T1000 (cell line): Measurements from ENCODE around the gene PHLPP1.

Experiments
- DNase-seq: peaks from one replicate; lab custom pipeline; 2025; ENCODE audit warnings: mixed read lengths; lab: John Stamatoyannopoulos, UW

The PHLPP1 gene

DNA sequence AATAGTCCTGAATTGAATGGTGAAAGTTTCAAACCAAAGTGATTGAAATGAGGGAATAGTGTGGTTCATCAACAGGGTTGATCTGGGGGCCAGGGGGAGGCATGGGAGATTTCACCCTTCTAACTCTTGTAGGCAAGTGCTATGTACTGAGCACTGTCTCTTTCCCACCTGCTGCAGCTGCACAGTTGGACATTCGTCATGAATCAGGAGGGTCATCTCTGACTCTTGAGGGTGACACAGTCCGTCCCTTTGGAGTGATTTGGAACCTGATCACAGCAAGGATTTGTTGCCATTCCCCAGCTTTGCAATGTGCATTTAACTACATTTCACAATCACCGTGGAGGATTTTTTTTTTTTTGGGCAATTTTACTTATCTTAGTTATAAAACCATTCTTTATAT is 224.6 kb downstream of the PHLPP1 start:
- DNase-seq: no peak

DNA sequence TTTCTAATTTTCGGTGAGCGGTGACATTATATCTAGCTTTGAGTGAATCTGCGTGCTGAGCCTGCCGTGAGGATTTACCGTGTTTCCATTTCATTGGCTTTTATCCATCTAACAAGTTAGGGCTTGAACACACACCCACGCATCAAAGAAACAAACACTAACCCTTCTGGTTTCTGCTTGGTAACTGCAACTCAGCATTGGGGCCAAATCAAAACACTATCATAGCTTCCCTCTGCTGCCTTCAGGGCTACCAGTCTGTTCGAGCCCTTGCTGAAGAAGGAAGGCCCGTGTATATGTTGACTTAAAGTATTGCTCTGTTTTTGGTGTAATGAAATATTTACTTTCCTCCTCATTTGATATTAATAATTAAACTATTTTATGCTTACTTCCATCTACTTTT is 227.2 kb downstream of the PHLPP1 start:
- no peak for DNase-seq

DNA sequence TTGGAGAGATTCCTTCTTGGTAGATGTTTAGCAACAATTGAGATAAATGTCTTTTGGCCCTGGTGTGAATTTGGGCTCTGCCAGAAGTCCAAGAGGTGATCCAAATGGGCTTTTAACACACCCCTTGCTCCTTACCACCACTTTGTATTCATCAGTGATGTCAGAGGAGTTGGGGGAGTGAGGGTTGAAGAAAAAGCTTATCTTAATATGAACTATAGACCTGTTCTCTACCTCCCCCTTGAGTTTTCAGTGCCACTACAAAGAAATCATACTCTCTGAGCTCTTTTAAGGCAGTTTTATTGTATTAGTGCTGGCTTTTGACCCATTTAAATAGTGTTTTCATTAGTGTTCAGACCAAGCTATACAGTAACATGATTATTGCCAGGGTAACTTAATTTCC is 229.1 kb downstream of the PHLPP1 start:
- no peak for DNase-seq

DNA sequence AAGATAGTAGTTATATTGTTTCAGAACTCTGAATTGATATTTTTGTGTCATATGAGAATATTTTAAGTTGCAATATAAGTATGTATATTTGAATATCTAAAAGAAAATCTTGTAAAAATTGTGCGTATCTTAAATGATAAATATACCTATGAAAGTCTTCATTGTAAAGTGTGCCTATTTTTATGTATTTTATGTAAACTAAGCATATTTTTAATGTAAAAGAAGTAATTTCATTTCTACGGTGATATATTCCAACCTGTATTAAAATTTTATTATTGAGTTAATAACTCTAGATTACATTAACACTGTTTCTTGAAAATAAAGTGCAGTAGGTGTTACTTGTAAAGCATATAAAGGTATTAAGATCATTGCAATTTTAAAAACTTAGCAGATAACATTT is 233.4 kb downstream of the PHLPP1 start:
- no peak for DNase-seq

DNA sequence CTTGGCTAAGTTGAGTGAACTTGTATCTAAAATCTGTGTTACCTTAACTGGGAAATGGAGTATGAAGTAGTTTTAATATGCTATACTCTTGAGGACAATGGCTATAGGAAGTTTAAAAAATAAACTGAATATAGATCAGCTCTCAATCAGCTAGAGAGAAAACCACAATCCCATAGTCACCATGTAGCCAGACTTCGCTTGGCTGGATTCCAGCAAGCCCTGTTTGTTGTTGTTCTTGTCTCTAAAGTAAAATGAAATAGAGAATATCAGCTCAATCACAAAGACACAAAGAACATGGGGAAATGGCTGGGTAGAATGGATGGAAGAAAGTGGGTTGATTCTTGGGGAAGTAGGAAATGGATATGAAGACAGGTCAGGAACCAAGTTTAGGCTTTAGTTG is 234.9 kb downstream of the PHLPP1 start:
- no peak for DNase-seq

DNA sequence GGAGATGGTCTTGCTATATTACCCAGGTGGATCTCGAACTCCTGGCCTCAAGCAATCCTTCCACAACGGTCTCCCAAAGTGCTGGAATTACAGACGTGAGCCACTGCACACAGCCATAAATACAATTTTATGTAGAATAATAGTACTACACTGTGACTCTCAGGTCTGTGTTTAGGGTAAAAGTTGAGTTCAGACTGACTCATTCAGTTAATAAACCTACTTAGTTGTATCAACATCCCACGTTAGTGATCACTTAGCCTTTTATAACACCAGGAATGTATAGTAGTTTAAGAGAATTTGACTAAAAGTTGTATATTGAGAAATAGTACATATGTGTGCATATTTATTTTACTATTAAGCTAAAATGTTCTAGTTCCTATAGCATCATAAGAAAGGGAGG is 237.5 kb downstream of the PHLPP1 start:
- no peak for DNase-seq

DNA sequence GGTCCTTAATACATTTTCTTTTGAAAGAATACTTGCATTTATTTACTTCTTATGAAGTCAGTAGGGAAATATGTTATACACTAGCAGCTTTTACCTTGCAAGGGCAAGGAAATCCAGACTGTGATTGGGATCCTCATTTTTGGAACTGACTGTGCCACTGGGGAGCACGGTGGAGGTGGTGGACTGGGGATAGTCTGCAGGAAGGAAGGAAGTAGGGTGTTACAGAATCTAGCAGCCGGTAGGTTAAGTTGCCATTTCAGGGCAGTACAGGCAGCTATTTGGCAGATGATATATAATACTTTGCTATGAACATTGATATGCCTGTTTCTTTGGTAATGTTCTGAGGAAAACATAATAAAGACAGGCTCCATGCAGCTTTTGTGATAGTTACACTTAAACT is 238.3 kb downstream of the PHLPP1 start:
- no peak for DNase-seq

DNA sequence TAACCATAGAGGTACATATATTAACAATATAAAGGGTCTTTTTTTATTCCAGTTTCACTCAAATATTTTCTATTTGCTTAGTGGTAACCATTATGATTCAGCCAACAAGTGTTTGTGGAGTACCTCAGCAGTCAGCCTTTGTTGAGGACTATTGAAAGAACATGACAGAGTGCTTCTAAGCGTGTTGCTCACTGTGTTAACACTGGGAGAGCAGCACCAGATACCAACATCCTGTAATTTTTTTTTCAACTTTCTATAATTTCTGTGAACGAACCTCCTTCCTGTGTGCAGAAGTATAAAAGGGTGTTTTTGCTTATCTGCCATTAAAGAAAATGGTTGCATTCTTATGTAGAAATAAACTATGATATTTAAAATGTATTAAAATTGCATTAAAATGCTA is 239.0 kb downstream of the PHLPP1 start:
- no peak for DNase-seq

DNA sequence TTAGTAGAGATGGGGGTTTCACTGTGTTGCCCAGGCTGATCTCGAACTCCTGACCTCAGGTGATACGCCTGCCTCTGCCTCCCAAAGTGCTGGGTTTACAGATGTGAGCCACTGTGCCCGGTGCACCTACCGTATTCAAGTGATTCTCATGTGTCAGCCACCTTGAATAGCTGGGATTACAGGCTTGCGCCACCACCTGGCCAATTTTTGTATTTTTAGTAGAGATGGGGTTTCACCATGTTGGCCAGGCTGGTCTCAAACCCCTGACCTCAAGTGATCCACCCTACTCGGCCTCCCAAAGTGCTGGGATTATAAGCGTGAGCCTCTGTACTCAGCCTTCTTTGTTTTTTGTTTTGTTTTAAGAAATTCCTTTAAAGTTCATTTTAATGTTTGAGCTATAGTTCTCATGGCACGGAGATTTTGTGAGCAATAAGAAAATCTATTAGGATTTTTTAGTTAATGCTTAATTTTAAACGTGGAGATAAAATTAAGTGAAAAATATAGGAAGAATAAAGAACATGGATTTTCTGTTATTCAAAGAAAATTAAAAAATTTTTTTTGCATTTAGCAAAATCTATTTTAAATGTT is 242.6 kb downstream of the PHLPP1 start:
- DNase-seq: no peak

DNA sequence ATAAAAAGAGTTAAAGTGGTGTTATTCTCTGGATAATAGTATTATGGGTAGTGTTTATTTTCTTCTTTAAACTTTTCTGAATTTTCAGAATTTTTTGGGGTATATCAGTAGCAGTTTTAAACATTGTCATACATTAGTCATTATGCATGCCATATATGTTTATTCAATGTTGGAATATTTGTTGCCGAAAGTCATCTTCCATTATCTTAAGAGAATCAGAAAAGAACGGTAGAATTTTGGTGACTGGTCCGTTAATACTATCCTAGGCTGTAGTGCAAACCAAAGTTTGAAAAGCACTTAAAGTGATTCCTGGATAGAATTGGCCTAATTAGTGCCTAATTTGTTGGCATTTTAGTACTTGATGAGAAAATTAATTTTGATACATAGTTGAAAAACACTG is 244.1 kb downstream of the PHLPP1 start:
- DNase-seq: no peak

DNA sequence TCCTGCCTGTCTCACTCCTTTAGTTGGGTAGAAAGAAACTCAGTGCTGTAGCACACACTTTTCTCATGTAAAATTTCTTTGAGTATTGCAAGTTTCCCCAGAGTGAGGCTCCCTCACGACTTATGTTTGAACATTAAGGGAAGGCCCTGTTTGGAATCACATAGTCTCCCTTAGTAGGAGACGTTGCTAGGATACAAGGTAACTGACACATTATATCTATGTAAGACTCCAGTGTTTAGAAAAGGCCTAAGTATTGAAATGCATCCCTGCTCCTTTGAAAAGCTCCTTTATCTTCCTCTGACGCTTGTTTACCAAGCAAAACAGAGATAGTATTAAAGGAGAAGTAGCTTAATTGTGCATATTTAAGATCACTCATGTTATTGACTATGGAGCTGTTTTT is 248.2 kb downstream of the PHLPP1 start:
- no peak for DNase-seq

DNA sequence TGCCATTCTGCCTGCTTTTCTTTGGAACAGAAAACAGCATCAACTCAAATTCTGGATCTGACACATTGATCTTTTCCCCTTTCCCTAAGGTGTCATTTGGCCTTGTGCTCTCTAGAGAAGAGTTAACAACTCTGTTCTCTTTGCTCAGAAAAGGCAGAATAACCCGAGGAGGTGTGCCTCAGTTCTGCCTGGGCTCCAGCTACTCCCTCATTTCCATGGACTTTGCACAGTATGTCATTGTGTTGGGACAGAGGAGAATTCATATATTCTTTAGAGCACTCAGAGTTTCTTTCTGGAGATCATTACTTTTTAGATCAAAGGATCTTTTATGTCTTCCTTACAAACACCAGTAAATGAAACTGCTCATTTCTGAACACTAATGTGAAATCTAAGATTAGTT is 249.1 kb downstream of the PHLPP1 start:
- DNase-seq: no peak

DNA sequence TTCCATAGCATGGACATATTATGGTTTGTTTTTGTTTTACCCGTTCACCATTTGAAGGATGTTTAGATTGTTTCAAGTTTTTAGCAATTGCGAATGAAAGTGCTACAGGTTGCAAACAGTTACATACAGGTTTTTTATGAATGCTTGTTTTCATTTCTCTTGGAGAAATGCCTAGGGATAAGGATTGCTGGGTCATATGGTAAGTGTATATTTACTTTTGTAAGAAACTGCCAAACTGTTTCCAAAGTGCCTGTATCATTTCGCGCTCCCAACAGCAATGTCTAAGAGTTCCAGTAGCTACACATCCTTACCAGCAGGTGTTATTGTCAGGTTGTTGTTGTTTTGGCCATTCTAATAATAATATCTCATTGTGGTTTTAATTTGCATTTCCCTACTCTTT is 251.7 kb downstream of the PHLPP1 start:
- no peak for DNase-seq

DNA sequence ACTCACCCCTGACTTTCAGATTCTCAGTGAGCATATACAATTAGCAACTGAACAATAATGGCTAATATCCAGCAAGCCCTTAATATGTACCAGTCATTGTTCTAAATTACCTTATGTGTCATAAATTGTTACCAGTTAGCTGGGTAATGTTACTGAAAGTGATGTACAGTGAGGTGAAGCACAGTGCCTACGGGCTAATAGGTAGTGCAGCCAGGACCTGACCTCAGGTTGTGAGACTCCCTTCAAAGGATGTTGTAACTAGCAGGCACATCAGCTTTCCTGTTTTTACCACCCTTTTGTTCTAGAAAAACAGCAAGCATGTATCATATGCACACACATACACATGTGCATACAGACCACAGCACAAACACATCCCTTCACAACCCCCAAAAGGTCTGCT is 258.3 kb downstream of the PHLPP1 start:
- DNase-seq: no peak

DNA sequence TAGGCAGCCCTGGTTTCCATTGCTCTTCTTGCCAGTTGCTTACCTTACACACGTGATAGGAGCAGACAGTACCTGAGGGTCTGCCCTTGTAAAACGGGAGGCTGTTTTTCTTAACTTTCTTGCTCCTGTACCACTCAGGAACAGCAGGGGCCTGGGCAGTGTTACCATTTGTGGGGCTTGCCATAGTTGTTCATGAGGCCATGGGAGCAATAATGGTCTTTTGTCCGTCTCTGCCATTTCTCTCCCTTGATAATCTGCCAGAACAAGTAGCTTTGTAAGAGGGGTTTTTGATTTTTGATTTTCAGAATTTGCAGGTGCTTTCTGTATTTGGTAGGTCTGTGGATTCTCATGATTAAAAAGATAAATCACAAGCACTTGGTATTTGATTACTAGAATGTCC is 259.0 kb downstream of the PHLPP1 start:
- no peak for DNase-seq

DNA sequence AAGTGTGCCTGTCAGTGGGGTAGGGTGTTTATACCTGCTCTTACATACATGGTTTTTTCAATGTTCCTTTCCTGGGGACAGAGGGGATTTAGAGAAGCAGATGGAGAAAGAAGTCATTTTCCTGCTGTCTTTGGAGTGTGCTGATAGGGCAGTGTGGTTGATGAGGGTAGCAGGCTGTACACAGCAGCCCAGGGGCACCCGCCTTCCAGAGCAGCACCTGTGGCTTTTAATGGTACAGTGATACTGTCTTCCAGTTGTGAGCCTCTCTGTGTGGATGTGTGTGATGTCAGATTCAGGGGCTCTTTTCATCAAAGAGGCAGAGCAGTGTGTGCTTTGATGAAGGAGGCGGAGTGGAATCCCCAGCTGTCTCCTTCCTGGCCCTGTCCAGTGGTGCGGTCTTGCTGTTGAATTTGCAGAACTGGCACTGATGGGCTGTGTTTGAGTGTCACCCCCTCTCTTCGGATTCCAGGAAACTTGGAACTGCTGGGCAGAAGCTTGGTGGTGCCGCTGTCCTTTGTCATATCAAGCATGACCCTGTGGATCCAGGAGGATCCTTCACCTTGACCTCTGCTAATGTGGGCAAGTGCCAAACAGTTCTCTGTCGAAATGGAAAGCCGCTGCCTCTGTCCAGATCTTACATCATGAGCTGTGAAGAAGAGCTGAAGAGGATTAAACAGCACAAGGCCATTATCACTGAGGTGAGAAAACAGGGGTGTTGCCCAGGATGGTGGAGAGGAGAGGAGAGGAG is 259.8 kb downstream of the PHLPP1 start:
- no peak for DNase-seq

DNA sequence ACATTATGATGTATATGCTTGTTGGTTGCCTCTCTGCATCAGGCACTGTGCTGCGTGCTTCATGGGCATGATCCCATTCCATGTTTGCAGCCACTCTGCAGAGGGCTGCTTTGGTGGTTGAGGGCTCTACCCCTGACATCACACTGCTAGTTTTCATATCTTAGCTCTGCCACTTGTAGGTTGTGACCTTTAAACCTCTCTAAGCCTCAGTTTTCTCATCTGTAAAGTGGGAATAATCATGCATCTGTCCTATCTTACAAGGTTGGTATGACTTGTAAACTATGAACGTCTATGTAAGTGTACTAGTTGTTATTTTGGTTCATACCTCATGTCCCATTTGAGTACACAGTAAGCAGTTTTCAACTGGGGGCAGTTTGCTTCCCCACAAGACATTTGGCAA is 260.4 kb downstream of the PHLPP1 start:
- no peak for DNase-seq

DNA sequence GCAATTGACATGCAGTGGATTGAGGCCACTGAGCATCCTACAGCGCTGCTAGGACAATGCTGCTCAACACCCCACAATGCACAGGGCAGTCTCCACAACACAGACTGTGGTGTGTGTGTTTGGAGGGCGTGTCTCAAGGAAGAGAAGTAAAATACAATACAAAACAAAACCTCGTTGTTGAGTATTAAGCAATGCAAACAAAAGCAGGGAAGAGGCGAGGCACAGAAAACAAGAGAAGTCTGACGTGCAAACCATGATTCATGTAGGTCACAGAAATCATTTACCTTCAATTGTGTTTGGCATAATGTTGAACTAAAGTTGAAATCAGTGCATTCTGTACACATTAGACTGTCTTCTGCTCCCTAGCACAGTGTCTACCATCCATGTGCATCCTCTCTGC is 260.9 kb downstream of the PHLPP1 start:
- no peak for DNase-seq

DNA sequence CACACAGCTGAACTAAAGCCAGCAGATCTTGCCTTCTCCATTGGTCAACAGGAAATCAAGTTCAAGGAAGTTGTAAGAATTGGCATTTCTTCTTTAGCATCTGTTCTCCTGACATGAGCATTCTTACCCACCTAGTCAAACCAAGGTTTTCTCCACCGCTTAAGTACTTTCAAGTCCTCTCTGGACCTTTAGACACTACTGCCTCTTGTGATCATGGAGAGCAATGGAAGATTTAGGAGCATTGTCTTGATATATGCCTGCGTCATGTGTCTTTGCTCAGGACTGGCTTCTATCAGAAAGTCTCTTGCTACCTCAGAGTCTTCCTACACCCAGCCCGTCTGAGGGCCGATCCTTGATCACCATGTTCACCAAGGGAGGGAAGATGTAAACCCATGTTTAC is 262.2 kb downstream of the PHLPP1 start:
- no peak for DNase-seq

DNA sequence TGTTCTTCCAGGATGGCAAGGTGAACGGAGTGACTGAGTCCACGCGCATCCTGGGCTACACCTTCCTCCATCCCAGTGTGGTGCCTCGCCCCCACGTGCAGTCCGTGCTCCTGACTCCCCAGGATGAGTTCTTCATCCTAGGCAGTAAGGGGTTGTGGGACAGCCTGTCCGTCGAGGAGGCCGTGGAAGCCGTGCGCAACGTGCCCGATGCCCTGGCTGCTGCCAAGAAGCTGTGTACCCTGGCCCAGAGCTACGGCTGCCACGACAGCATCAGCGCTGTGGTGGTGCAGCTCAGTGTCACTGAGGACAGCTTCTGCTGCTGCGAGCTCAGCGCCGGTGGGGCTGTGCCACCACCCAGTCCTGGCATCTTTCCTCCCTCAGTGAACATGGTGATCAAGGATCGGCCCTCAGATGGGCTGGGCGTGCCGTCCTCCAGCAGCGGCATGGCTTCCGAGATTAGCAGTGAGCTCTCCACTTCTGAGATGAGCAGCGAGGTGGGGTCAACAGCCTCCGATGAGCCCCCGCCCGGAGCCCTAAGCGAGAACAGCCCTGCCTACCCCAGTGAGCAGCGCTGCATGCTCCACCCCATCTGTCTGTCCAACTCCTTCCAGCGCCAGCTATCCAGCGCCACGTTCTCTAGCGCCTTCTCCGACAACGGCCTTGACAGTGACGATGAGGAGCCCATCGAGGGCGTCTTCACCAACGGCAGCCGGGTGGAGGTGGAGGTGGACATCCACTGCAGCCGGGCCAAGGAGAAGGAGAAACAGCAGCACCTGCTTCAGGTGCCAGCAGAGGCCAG is 263.1 kb downstream of the PHLPP1 start:
- no peak for DNase-seq

DNA sequence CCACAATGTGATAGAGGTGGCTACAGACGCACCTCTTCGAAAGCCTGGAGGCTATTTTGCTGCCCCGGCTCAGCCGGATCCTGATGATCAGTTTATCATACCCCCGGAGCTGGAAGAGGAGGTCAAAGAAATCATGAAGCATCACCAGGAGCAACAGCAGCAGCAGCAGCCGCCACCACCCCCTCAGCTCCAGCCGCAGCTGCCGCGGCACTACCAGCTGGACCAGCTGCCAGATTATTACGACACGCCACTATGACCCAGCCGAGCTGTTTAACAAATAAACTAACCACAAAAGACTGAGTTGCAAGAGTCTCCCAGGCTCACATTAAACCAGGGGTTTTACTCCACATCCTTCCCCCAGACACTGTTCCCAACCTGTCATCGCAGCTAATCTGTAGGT is 263.8 kb downstream of the PHLPP1 start:
- peak; percentile 43 for DNase-seq

DNA sequence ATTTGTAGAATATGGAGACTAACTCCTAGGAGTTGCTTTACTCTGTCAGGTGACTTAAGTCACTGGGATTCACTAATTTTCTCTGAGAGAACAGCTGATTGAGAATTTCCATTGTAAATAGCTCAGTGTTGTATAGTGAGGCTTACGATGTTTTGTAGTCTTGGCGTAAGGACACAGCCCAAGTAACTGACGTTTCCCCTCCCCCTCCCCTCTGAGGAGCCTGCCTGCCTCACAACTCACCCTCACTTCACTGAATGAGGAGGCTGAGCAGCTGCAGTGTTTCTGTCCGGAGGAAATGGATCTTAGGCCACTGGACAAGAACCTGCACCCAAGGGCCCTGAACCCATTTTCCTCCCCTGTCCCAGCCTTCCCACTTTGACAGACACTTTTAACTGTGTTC is 264.6 kb downstream of the PHLPP1 start:
- DNase-seq: no peak

DNA sequence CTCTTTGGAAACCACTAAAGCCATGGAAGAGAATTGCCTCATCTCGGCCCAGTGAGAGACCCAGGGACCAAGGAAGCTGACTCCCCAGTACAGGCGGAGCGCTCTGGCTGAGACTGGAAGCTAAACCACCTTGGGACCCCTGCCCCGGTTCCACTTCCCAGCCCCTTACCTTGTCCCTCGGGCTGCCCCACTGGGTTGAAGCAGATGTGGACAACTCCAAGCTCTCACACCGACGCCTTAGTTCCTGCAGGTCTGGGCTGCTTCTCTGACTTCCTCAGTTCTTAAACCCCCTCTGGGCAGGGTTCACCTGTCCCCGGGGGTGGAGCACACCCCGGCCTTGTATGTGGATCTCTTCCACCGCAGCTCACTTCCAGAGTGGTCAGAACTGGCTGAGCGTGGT is 266.2 kb downstream of the PHLPP1 start:
- no peak for DNase-seq
